SIG-M5 (cell line): ENCODE data around the gene KATNBL1.

Experiments used
- DNase-seq: peaks from one replicate; lab custom pipeline; 2025; lab: John Stamatoyannopoulos, UW

Gene KATNBL1

GRCh38 chr15:34209421-34210282 lies at the start of gene KATNBL1:
KATNBL1 (minus strand) TSS chr15:34210096; CDS start chr15:34163676, 46,420 bp downstream.
- DNase-seq: peak; percentile 23

GRCh38 chr15:34259566-34259965 lies 49.7 kb upstream of the KATNBL1 start:
- no peak for DNase-seq

DNA sequence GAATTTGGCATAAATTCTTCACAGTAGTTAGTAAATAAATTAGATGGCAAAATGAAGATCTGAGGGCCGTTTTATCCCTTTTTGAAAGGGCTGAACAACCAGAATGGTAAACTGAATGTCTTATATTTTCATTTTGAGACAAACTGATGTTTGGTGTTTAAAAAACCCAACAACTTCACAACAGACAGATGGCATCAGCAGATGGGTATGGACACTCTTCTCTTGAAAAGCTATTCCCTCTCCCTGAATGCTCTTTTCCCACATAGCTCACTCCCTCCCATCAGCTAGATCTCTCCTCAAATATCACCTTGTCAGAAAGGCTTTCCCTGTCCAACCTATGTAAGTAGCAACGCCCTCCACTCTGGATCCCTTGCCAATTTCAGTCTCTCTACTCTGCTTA lies 48.3 kb upstream of the KATNBL1 start:
- no peak for DNase-seq

DNA sequence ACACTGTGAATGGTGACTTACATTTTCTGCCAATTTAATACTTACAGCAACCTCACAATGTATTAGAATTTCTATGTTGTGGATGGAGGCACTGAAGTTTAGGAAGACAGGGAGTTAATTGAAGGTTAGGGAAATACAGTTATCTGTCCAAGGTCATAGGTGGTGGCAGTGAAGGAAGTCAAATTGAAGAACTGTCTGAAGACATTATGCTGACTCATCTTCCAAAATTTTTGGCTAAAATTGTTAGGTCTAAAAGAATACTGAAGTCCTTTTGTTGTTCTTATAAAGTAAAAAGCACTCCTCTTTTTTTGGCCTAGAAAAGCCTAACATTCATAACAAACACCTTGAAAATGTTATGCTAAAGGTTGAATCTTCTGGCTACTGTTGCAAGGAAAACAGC lies 42.6 kb upstream of the KATNBL1 start:
- DNase-seq: no peak

- no peak for DNase-seq
Measured at GRCh38 chr15:34248190-34248589, 38.3 kb upstream of the KATNBL1 start.

DNA sequence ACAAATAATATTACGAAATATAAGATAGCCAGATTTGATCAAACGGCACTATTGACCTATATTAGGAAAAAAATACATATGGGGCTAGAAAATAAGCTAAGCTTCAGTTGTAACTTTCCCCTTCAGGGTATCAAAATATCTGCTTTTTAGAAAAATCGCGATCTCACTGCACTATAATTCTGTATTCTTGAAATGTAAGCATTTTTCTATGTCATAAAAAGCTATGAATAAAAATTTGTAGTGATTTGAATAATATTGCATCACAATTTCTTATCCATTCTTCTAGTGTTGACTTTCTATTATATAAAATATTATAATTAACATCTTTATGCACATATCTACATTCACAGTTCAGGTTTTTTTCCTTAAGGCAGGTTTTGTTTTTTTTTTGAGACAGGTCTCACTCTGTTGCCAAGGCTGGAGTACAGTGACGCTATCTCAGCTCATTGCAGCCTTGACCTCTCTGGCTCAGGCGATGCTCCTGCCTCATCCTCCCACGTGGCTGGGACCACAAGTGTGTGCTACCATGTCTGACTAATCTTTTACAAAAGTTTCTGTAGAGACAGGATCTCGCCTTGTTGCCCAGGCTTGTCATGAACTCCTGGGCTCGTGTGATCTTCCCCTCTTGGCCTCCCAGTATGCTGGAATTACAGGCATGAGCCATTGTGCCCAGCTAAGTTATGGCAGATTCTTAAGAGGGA lies 36.5 kb upstream of the KATNBL1 start:
- DNase-seq: no peak

DNA sequence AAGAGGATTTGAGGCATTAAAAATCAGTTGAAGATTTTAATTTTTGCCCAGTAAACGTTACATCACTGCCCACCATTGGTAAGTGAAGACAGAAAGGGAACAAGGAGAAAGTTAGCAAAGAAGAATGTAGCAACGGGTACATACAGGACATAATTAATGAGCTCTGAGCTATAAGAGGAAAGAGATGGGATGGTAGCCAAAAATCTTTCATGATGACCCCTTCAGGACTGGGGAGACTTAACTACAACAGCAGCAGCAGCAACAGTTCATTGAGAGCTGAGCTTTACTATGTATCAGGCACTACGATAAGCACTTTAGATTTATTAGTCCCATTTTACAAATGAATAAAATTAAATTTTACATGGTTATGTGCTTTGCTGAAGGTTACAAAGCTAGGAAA lies 33.3 kb upstream of the KATNBL1 start:
- DNase-seq: no peak

- DNase-seq: no peak
Measured at GRCh38 chr15:34242331-34242710, 32.4 kb upstream of the KATNBL1 start.

GRCh38 chr15:34241376-34242330 lies 31.8 kb upstream of the KATNBL1 start:
- DNase-seq: no peak

GRCh38 chr15:34240537-34240936 lies 30.6 kb upstream of the KATNBL1 start:
- no peak for DNase-seq

DNA sequence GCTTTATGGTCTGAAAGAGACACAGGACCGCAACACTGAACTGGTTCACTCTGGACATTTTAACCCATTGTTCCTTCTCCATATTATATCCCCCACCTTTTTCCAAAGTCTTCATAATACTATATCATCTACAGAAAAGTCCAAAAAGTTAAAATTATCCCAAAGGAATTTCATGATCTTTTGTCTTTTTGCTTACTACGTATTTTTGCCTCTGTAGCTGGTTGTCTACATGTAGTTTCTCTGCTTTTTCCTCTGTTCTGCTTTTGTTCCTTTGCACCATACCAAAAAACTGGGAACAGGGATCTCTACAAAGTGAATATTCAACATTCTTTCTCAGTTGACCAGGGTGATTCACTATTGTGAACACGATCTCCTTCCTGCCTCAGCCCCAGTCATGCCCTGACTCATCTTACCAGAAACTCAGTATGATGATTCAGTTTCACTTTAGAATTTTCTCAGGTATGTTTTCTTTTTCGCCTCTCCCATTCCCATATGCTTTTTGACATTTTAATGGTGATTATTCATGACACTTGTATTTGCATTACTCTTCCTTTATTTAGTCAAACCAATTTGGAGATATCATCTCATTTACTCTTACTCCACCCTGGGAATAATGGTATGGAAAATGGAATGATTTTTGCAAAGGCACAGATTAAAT lies 29.4 kb upstream of the KATNBL1 start:
- DNase-seq: no peak

- DNase-seq: no peak
Measured at GRCh38 chr15:34233614-34234013, 23.7 kb upstream of the KATNBL1 start.

DNA sequence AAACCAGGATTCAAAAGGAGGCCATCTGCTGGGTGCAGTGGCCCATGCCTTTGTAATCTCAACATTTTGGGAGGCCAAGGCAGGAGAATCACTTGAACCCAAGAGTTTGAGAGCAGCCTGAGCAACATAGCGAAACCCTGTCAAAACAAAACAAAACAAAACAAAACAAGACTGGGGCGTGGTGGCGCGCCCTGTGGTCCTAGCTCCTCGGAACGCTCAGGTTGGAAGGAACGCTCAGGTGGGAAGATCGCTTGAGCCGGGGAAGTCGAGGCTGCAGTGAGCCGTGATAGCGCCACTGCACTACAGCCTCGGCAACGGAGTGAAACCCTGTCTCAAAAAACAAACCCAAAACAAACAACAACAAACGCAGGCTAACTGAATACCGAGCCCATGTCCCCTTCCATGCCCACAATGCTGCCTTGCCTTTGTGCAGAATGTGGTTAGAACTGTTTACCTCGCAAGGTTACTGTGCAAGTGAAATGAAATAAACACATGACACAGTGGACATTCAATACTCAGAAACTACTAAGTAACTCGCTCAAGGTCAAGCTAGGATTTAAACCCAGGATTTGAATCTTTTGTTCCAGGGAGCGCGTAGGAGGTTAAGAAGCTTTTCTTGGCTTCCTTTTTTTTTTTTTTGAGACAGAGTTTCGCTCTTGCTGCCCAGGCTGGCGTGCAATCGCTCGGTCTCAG lies 14.2 kb upstream of the KATNBL1 start:
- DNase-seq: no peak

DNA sequence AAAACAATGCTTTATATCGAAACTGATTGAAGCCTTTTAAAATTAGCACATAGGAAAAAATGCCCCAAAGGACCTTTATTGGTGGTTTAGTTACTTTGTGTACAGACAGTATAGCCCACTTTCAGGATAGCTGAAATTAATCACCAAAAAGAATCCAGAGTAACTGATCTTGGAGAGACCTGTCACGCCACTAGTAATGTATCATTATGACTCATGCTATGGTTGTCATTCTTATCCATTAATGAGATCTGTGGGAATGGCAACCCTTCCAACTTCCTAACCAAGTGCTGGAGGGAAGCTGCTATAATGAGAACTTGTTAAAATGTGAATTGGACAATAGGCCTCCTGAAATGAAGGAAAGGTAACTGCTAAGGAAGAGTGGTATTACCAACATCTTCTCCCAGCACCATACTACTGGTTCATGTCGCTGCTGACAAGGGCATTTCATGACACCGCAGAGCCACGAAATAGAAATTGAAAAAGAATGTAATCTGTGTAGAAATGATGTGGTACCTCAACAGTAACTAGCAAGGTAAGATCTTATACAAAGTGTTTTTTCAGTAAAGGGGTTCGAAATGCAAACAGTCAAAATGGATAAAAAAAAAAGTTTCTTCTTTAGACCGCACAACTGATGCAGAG lies 7.8 kb upstream of the KATNBL1 start:
- DNase-seq: no peak

DNA sequence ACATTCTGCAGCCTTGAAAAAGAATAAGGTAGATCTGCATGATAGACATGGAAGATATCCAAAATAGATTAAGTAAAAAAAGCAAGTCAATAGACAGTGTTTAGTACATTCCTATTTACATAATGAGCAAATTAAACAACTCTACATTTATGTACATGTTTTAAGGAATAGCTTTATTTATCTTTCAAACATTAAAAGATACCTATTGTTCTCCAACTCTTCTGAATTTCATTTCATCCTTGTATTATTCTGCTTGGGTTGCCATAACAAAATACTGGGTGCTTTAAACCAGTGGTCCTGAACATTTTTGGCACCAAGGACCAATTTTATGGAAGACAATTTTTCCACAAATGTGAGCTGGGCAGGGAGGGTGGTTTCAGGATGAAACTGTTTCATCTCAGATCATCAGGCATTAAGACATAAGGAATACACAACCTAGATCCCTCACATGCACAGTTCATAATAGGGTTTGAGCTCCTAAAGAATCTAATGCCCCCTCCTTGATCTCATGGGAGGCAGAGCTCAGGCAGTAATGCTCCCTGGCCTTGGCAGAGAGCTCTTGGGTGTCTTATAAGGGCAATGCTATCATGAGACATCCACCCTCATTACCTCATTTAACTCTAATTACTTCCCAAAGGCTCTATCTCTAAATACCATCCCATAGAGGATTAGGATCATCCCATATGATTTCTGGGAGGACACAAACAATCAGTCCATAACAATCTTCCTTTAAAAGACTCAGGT lies 6.8 kb upstream of the KATNBL1 start:
- no peak for DNase-seq

DNA sequence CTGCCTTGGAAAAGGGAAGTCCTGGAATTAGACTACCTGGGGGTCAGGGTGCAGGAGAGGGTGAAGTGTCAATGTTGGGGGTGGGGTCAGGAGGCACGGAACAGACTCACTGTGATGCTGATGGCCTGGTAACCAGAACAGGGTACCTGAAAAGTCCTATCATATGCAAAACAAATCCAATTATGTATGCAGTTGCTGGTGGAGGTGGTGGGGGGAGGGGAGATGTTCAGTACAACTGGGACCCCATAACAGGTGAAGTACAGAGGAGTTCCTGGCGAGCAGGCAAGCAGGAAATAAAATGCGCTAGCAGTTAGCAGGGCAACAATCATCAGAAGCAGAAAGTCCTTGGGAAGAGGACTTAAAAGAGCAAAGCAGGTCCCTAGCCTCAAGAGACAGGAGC lies 4.2 kb upstream of the KATNBL1 start:
- no peak for DNase-seq

DNA sequence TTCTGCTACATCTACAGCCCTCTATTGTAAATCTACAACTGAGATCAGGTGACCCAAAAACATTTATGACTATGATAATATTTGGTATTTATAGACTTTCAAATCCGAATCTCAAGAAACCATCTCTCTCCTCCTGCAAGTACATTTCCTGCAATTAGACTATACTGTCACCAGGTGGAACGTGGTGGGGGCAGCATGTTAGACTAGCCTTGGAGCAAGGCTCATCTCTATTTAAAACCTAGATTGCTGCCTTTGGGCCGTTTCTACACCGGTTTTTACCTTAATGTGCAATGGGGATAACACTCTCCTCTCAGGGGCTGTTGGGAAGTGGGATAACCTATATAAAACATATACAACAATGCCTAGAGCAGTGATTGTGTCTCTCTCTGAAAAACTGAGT lies 3.8 kb upstream of the KATNBL1 start:
- no peak for DNase-seq

DNA sequence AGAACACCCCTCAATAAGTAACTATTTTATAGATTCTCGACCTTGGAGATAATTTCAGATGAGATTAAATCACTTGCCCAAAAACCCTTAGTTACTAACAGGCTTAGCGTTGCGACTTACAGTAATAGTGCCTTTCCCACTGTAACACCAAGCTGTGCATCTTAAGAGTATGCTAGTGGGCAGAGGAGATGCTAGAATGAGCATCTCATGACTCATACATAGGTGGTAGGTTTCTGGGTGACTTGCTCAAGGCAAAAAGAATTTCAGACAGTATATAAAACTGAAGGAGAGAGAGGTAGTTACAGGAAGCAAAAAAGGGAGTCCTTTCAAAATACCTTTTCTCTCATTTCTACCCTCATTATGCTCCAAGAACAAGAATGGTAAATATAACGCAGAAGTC lies 3.9 kb downstream of the KATNBL1 start:
- no peak for DNase-seq

DNA sequence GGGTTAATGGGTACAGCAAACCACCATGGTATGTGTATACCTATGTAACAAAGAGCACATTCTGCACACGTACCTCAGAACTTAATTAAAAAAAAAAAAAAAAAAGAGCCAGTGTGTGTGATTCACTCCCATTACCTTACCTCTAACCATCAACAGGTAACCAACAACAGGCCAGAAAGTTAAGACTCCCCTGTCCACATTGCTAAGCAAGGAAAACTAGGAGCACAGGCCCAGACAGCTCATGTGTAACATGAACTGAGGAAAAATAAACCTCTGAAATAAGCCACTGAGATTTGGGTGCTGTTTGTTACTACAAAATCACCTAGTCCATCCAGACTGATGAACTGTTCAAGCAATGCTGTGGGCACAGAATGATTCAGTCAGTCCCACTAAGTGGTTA lies 6.0 kb downstream of the KATNBL1 start:
- DNase-seq: no peak

DNA sequence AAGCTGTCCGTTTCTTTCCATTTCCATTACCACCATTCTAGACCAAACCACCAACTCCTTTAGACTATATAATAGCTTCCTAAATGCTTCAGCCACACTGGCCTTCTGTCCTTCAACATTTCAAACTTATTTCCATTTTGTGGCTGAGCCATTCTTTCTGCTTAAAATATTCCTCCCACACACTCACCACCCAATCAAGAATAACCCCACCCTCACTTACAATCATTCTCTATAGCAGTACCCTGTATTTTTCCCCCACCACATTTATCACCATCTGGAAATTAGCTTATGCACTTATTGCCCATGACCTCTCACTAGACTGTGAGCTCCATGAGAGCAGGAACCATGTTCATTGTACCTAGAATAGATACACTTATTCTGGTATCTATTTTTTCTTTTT lies 6.6 kb downstream of the KATNBL1 start:
- DNase-seq: no peak
